ENCODE results near the gene OR2M2.

- TF ChIP-seq CTCF (IDR thresholded peaks at IDR 0.05) (no peak), POLR2A (IDR thresholded peaks at IDR 0.05) (no peak), EP300 (IDR thresholded peaks at IDR 0.05) (no peak)
Observed at GRCh38 chr1:248164031-248164430, 10.6 kb upstream of the OR2M2 start.

Measured in tibial nerve (tissue), 4 donors.